Fibroblast of lung (primary cell): Measurements from ENCODE around the gene RAB19.

Experiments used
- CTCF ChIP-seq, 2 donors: IDR thresholded peaks in 1 of 2; conservative IDR thresholded peaks in 1 of 2; 1 replicate in 1 of 2; 2 replicates in 1 of 2; pipeline ENCODE4 v1.5.1; 2011 to 2012; ENCODE audit warnings: low read length in 2 of 2, control low read depth in 1 of 2, inconsistent platforms in 1 of 2, low read depth in 1 of 2, mild to moderate bottlenecking in 1 of 2
- EZH2 ChIP-seq: IDR thresholded peaks from 2 replicates; pipeline ENCODE4 v1.5.1; 2012; ENCODE audit warnings: low read length, control low read depth, mild to moderate bottlenecking; ENCODE audit errors: missing control alignments

- TF ChIP-seq CTCF (conservative IDR thresholded peaks at IDR 0.05 in 1 of 2, IDR thresholded peaks at IDR 0.05 in 1 of 2; ENCODE audit: low read depth in 1 of 2, low read length in 2 of 2): no peak
- TF ChIP-seq EZH2: no peak
These were observed 19.7 kb upstream of the RAB19 start for GRCh38 chr7:140383954-140384713.
